NCI-H2081 (cell line): Measurements from ENCODE around the gene RSPRY1.

Source experiments
- DNase-seq, 2 experiments: peaks; one replicate each; lab custom pipeline; 2025; lab: John Stamatoyannopoulos, UW

Gene RSPRY1

GRCh38 chr16:57224651-57225335 is 38.7 kb downstream of the RSPRY1 start:
- no peak for DNase-seq

- DNase-seq: no peak
These were observed 39.8 kb downstream of the RSPRY1 start for GRCh38 chr16:57225978-57226377.

- no peak for DNase-seq
These were observed 40.8 kb downstream of the RSPRY1 start for GRCh38 chr16:57226701-57227621.

DNA sequence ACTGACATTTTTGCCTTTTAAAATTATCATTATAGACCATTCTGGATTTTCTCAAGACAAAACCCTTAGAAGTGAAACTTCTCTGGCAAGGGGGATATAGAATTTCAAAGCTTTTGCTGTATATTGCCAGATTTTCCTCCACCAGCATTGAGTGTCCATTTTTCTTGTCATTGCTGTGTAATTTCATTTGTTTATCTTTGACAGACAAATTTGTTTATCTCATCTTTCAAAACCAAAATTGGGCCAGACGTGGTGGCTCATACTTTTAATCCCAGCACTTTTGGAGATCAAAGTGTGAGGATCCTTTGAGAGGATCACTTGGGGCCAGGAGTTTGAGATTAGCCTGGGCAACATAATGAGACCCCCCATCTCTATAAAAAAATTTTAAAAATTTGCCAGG is 43.0 kb downstream of the RSPRY1 start:
- no peak for DNase-seq

DNA sequence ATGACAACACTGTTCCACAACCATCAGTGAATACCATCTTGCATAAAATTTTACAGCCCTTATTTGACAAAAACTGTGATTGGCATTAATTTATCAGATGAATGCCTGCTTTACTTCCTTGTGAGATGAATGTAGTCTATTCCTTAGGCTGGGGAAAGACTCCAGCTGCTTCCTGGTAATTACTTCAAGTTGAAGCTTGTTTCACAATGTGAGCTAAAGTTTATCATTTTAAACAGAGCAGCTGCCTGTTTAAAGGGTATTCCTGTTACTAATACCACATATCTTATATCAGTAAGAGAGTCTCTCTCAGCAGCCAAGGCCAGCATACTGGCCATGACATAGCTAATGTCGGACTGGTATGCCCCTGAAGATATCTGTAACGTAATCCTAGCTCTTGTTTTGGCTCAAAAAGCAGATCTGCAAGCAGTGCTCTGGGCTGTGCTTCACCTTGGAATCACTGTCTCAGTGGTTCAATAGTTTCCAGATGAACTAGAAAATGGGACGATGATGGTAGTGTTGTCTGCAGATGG is 45.8 kb downstream of the RSPRY1 start:
- no peak for DNase-seq

- DNase-seq: no peak
These were observed 48.0 kb downstream of the RSPRY1 start for GRCh38 chr16:57233944-57234706.

DNA sequence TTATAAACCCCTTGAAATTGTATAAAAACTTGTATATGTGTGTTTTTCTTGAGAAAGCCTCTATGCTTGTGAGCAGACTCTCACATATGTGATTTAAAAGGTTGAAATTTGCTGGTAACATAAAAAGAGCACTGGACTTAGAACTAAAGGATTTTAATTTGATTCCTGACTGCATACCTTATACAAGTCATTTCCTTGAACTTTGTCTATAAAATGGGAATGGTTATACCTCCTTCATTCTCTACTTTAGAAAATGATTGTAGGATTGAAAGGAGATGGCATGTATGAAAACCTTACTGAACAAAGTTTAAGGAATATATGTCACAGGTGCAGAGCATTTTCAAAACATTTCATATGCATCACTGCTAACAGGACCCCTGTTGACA is 48.6 kb downstream of the RSPRY1 start:
- no peak for DNase-seq

GRCh38 chr16:57235128-57236021 is 49.2 kb downstream of the RSPRY1 start:
- peak in 1 of 2 experiments; percentile 73 for DNase-seq

- no peak for DNase-seq
These were observed 49.9 kb downstream of the RSPRY1 start for GRCh38 chr16:57236022-57236350.

DNA sequence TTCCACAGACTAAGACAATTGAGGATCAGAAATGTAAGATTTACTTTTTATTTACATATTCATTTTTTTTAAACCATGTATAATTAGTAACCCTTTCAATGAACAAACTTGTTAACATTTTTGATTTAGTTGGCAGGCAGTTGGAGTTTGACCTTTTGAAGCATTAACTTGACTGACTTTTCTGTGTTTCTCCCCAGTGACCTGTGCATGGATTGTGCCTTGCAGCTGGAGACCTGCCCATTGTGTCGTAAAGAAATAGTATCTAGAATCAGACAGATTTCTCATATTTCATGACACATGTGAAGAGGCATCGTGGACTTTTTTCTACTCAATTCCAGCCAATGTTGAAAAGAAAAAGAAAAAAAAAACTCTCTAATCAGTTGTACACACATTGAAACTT is 52.6 kb downstream of the RSPRY1 start:
- no peak for DNase-seq

- no peak for DNase-seq
These were observed 53.0 kb downstream of the RSPRY1 start for GRCh38 chr16:57239107-57239506.

DNA sequence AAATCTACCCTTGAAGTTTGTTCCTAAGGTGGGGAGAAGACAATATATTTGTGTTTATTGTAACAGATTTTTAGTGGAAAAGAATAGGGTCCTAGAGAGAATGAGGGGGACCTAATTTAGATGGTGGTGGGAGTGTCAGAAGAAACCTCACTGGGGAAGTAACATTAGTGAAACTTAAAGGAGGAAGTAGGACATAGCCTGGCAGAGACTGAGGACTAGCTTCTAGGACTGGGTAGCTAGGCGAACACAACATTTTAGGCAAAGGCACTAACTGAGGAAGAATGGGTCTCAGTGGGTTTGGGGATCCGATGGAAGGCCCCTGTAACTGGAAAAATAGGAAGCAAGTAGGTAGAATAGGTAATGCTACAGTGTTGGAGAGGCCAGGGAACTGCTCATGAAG is 54.7 kb downstream of the RSPRY1 start:
- DNase-seq: no peak

DNA sequence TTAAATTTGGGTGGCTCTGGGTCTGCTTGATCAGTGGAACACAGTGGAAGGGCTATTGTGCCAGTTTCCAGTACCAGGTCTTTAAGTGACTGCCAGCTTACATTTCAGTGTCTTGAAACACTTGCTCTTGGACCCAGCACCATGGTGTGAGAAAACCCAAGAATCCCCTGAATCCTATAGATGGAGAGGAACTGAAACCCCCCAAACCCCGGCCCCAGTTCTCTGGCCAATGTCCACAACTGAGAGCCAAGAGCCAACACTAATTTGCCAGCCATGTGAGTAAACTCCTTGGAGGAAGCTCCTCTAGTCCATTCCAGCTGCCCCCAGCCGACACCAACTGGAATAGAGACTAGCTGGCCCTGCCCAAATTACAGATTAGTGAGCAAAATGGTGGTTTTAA is 56.5 kb downstream of the RSPRY1 start:
- DNase-seq: no peak

DNA sequence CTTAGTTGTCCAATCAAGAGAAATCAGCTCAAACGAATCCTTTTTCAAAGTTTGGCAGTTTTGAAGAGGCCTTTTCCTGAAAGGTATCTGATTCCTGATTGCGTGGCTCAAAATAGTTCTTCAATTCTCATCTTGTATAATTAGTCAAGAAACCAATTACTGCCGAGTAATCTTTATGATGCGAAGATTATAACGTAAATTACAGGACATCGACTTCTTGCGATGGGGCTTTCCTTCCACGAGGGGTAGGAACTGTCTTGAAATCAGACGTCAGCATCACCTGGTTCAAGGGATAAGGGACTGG is 58.3 kb downstream of the RSPRY1 start:
- no peak for DNase-seq

DNA sequence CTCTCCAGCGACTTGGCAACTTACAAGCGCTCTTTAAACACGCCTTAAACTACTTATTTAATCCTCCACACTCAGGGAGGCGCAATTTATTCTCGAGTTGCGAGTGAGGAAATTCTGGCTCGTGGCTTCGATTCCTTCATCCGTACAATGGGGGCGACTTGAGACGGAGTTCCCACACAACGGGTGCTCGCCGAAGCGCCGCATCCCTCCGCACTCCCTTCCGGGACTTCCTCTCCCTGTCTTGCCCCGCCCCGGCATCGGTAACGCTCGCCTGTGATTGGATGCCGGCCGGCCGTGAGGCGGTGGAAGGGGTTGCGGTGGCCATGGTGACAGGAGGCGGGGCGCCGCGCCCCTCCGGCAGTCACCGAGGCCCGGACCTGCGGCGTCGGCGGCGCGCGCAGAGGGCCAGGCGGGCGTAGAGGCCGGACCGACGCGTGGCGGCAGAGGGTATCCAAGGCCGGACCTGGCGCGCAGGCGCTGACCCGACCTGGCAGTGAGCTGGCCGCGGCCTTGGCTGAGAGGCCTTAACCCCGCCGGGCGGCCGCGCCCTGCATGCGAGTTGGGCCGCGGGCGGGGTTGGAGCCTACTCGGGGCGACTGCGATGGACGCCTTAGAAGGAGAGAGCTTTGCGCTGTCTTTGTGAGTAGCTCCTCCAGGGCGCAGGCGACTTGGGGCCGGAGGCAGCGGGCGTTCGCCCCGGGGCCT is 58.8 kb downstream of the RSPRY1 start, which contains the start of gene ARL2BP:
TSS of gene ARL2BP (plus strand) at position 493 of the 705 bp plus-strand sequence. CDS start at position 602, 109 bp downstream.
- peak; percentile 87 to 91 for DNase-seq

GRCh38 chr16:57245472-57246113 is 59.5 kb downstream of the RSPRY1 start:
- DNase-seq: peak in 1 of 2 experiments; percentile 19

- no peak for DNase-seq
These were observed 65.2 kb downstream of the RSPRY1 start for GRCh38 chr16:57251352-57251751.

DNA sequence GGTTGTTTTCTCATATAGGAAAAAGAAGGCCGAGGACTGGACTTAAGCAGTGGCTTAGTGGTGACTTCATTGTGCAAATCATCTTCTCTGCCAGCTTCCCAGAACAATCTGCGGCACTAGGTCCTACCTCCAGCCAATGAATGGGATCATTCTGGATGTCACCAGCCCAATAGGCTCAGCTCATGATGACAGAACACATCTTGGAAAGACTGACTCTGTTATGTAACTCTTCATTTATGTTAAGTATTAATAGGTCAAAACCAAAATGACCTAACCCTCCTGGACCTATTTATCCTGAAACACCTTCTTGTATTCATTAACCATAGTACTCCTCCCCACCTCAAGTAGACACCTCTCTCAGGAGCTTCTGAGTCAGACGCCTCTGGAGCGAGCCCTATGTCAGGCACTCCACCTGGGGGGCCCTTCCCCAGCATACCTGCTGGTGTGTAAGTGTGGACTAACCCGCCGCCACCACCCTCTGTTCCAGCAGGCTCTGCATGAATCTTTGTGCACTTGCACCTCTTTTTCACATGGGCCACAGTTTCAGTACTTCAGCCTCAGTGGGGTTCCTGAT is 66.1 kb downstream of the RSPRY1 start:
- DNase-seq: no peak

- DNase-seq: no peak
These were observed 67.3 kb downstream of the RSPRY1 start for GRCh38 chr16:57253466-57253865.
